GM19438 (cell line): Measurements from ENCODE around the gene EEF1AKMT1.
"Not testable (repeated sequence)": the region's sequence is repeated elsewhere in the genome, so short reads cannot be mapped to it uniquely, and the experiment has no call there.

Source experiments
- ATAC-seq: cut with Tn5 transposase; IDR thresholded peaks from one replicate; pipeline ENCODE4 v1.9.1; 2021; ENCODE audit warnings: low read depth; ENCODE audit not compliant: unreplicated experiment

The EEF1AKMT1 gene

DNA sequence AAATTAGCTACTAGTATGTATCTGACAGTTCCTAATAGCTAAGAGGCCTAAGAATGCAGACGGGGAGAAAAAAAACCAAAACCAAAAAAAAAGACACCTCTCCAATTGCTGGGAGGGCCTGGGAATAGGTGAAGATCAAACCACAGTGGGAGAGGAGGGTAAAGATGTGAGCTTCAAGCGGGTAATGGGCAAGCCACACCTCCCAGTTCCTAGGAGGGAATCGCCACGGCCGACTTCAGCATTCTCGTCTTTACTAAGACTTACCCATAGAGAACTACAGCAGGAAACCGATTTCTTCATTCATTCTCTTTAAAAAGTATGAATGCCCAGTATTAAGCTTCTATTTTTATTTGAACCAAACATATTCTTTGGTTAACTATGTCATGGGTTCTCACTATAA lies 5.6 kb upstream of the EEF1AKMT1 start:
- ATAC-seq: no peak

DNA sequence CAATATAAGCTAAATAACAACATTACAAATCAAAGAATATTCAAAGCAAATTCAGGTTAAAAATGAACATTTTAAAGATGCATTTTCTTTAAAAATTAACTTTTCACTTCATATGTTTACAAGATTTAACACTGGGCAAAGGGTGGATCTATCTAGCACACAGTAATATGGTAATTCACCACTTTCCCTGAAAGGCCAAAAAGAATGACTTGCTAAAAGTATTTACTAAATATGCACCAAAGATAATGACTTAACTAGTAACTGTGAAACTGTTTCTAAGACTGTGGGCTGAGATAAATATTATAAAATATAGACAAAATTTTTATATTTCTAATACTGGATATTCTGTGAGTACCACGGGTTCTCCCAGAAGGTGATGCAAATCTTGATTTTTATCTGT lies 4.5 kb upstream of the EEF1AKMT1 start:
- no peak for ATAC-seq

DNA sequence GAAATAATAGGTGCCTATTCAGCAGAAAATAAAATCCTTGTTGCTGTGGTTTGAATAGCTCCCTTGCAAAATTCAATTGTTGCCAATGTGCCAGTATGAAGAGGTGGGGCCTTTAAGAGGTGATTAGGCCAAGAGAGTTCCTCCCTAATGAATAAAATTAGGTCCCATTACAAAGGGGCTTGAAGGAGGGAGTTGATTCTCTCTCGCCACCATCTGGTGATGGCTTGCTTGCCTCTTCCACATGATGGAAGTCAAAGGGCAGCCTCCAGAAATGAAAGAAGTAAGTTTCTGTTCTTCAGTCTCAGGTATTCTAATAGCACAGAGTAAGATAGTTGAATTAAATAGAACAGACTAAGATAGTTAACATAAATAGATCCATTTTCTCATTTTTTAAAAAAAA lies 3.0 kb upstream of the EEF1AKMT1 start:
- ATAC-seq: no peak

- ATAC-seq: no peak
Observed at GRCh38 chr13:20775961-20776360, 2.2 kb upstream of the EEF1AKMT1 start.

- ATAC-seq: no peak
Observed at GRCh38 chr13:20774746-20775145, 985 bp upstream of the EEF1AKMT1 start.

GRCh38 chr13:20772401-20773131 lies 1.2 kb downstream of the EEF1AKMT1 start:
- no peak for ATAC-seq

- ATAC-seq: no peak
Observed at GRCh38 chr13:20769834-20770233, 3.9 kb downstream of the EEF1AKMT1 start.

DNA sequence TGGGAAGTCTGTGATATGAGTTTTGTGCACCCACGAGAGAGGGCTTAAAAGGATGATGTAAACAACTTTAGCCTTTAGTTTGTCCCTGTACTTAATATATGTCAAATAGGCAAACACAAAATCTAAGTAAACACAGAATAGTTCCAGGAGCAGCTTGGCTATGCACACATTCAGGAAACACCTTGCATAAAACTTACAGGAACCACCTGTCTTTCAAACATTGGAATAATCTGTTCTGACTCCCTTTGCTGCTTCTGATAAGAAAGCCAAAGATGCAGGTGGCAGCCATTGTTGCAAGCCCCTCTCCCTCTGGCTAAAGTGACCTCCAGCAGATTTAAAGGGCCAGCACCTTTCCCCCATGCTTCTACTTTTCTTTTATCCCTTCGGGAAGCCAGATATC lies 4.7 kb downstream of the EEF1AKMT1 start:
- no peak for ATAC-seq

DNA sequence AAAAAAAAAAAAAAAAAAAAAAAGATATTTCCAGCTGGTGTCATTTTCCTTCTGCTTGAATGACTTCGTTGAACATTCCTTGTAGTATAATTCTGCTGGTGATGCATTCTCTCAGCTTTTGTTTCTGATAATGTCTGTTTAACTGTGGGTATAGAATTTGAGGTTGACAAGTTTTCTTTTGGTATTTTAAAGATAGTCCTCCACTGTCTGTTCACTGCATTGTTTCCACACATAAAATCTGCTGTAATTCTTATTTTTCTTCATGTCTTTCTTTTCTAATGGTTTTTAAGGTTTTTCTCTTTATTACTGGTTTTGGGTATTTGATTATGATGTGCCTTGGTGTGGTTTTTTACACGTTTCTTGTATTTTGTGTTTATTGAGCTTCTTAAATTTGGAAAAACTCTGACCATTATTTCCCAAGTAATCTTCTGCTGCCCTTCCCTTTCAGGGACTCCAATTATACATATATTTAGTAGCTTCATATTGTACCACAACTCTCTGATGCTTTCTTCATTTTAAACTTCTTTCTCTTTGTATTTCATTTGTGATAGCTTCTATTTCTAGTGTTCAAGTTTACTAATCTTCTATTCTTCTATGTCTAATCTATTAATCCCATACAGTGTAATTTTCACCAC lies 6.3 kb downstream of the EEF1AKMT1 start:
- ATAC-seq: no peak

GRCh38 chr13:20760872-20761271 lies 12.9 kb downstream of the EEF1AKMT1 start:
- no peak for ATAC-seq

DNA sequence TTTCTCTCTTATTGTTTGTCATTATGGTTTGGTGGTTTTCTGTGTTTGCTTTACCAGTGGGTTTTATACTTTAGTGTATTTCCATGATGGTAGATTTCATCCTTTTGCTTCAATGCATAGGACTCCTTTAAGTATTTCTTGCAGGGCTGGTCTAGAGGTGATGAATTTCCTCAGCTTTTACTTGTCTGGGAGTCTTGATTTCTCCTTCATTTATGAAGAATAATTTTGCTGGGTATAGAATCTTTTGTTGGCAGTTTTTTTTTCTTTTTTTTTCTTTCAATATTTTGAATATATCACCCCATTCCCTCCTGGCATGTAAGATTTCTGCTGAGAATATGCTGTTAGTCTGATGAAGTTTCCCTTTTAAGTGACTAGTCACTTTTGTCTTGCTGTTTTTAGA lies 19.8 kb downstream of the EEF1AKMT1 start:
- ATAC-seq: no peak

- ATAC-seq: no peak
Observed at GRCh38 chr13:20749377-20749776, 24.4 kb downstream of the EEF1AKMT1 start.

DNA sequence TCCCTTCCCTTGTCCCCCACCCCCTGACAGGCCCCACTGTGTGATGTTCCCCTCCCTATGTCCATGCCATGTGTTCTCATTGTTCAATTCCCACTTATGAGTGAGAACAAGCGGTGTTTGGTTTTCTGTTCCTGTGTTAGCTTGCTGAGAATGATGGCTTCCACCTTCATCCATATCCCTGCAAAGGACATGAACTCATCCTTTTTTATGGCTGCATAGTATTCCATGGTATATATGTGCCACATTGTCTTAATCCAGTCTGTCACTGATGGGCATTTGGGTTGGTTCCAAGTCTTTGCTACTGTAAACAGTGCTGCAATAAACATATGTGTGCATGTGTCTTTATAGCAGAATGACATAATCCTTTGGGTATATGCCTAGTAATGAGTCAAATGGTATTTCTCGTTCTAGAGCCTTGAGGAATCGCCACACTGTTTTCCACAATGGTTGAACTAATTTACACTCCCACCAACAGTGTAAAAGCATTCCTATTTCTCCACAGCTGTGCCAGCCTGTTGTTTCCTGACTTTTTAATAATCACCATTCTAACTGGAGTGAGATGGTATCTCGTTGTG lies 29.8 kb downstream of the EEF1AKMT1 start:
- not testable (repeated sequence) for ATAC-seq

DNA sequence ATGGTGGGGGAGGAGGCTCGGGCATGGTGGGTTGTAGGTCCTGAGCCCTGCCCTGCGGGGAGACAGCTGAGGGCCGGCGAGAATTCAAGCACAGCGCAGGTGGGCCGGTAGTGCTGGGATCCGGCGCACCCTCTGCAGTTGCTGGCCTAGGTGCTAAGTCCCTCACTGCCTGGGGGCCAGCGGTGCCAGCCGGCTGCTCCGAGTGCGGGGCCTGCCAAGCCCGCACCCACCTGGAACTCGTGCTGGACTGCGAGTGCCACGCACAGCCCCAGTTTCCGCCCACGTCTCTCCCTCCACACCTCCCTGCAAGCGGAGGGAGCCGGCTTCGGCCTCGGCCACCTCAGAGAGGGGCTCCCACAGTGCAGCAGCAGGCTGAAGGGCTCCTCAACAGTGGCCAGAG lies 33.7 kb downstream of the EEF1AKMT1 start:
- ATAC-seq: no peak

DNA sequence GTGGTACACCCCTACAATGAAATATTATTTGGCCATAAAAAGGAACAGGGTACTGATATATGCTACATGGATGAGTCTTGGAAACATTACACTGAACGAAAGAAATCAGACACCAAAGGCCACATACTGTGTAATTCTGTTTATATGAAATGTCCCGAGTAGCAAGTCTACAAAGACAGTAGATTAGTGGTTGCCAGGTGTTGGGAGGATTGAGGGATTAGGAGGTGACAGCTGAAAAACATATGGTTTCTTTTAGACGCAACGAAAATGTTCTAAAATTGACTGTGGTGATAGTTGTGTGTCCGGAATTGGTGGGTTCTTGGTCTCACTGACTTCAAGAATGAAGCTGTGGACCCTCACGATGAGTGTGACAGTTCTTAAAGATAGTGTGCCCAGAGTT lies 35.1 kb downstream of the EEF1AKMT1 start:
- no peak for ATAC-seq

GRCh38 chr13:20729633-20730585 lies 43.9 kb downstream of the EEF1AKMT1 start:
- ATAC-seq: no peak

DNA sequence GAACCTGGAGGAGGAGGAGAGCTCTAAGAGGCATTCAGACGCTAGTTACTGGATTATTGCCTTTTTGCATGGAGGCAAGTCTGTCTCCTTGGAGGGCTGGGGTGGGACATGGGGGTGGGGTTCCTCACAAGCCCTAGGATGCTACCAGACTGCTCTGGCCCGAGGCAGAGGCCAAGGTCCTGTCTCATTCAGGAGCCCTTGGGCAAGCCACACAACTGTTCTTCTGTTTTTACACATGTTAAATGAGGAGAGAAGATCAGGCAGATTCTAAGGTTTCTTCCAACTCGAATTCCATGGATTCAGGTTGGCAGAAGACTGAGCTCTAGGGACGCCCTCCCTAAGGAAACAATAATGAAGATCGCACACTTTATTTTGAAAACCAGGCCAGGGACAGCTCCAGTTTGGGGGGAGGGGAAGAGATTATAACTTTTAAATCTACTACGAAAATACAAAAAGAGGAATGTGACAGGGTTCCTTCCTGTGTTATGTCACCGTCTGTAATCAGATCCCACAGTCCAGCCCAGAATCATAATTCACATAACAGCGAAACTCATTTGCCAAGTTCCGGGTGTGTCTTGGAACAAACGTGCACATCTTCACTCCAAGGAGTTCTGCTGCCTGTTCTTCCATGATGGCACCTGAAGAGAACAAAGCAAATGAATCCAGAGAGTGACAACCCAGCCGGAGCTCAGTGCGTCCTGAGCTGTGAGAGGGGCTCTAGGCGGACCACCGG lies 45.0 kb downstream of the EEF1AKMT1 start:
- ATAC-seq: no peak

GRCh38 chr13:20727856-20728255 lies 45.9 kb downstream of the EEF1AKMT1 start:
- ATAC-seq: no peak

- no peak for ATAC-seq
Observed at GRCh38 chr13:20721454-20722357, 52.1 kb downstream of the EEF1AKMT1 start.
